B cell (primary cell): ENCODE data around the gene CRISPLD2. TPM values are rescaled to one million over a fixed set of nuclear protein-coding genes. Genes with fewer than 3 reads are reported as not detected.

Source experiments
- ATAC-seq: fragments of 200-7000 bp; cut with Tn5 transposase; one replicate; pipeline ENCODE4 v1.10.0; 2021; ENCODE audit warnings: low read depth, mild to moderate bottlenecking, moderate number of reproducible peaks, moderate library complexity
- CTCF ChIA-PET: fragments of 350-600 bp; sonication (Branson Sonifier 250); formaldehyde crosslinking; loops from one replicate; lab custom pipeline; 2021; ENCODE audit warnings: antibody characterized with exemption, inconsistent platforms; lab: Charles Lee
- POLR2A ChIA-PET: fragments of 350-600 bp; sonication (Branson Sonifier 250); formaldehyde crosslinking; loops from one replicate; lab custom pipeline; 2021; ENCODE audit warnings: antibody characterized with exemption; lab: Charles Lee
- DNase-seq: peaks from one replicate; pipeline ENCODE4 v3.0.0; 2013
- H2AFZ ChIP-seq: 2 replicates; pipeline ENCODE4 v1.6.1; 2012; ENCODE audit warnings: mild to moderate bottlenecking, low read depth, low read length; ENCODE audit not compliant: insufficient read depth, poor library complexity, severe bottlenecking
- H3K27ac ChIP-seq, 2 donors: 1 replicate in 1 of 2; 2 replicates in 1 of 2; pipeline ENCODE4 v1.5.1; 2012 to 2013; ENCODE audit warnings: low read length in 2 of 2, mild to moderate bottlenecking in 2 of 2, moderate library complexity in 1 of 2
- H3K27me3 ChIP-seq, 4 experiments: fragments of 200-600 bp in 1 of 4; sonication (generic) in 1 of 4; replicated peaks in 1 of 4; 1 replicate in 2 of 4; 2 replicates in 2 of 4; pipeline versions ENCODE4 v1.6.1 to v1.7.0; 2013 to 2016; ENCODE audit warnings: low read length in 3 of 4, mild to moderate bottlenecking in 2 of 4, mixed read lengths in 1 of 4, moderate library complexity in 1 of 4; ENCODE audit not compliant: insufficient read depth in 4 of 4, control insufficient read depth in 3 of 4; ENCODE audit errors: control extremely low read depth in 1 of 4
- H3K36me3 ChIP-seq, 2 experiments: replicated peaks in 1 of 2; 1 replicate in 1 of 2; 2 replicates in 1 of 2; pipeline versions ENCODE4 v1.6.1 to v1.7.1; 2013; ENCODE audit warnings: low read length in 1 of 2; ENCODE audit not compliant: insufficient read depth in 2 of 2, control insufficient read depth in 1 of 2; ENCODE audit errors: control extremely low read depth in 1 of 2, extremely low read depth in 1 of 2
- H3K4me1 ChIP-seq, 2 donors: fragments of 200-600 bp in 1 of 2; sonication (generic) in 1 of 2; 1 replicate in 1 of 2; 2 replicates in 1 of 2; pipeline versions ENCODE4 v1.5.1 to v1.6.1; 2013 to 2017; ENCODE audit warnings: low read length in 2 of 2; ENCODE audit not compliant: control insufficient read depth in 2 of 2, insufficient read depth in 2 of 2
- H3K4me2 ChIP-seq: replicated peaks from 2 replicates; pipeline ENCODE3; 2012; ENCODE audit warnings: mild to moderate bottlenecking, low read depth, low read length; ENCODE audit not compliant: poor library complexity, severe bottlenecking
- H3K4me3 ChIP-seq, 5 experiments: fragments of 200-600 bp in 1 of 5; sonication (generic) in 1 of 5; 1 replicate in 3 of 5; 2 replicates in 2 of 5; pipeline versions ENCODE4 v1.5.1 to v1.7.0; 2011 to 2016; ENCODE audit warnings: low read length in 4 of 5, mild to moderate bottlenecking in 4 of 5, low read depth in 2 of 5, control low read depth in 1 of 5, moderate library complexity in 1 of 5; ENCODE audit not compliant: insufficient read depth in 1 of 5; ENCODE audit errors: control extremely low read depth in 1 of 5, extremely low read depth in 1 of 5
- H3K79me2 ChIP-seq: fragments of 200-600 bp; sonication (generic); one replicate; pipeline ENCODE4 v1.6.0; 2016; ENCODE audit warnings: low read length; ENCODE audit not compliant: control insufficient read depth, insufficient read depth
- H3K9ac ChIP-seq: fragments of 200-600 bp; sonication (generic); 2 replicates; pipeline ENCODE4 v1.6.1; 2017; ENCODE audit warnings: mild to moderate bottlenecking, low read length, moderate library complexity
- H3K9me3 ChIP-seq, 3 donors: one replicate each; pipeline versions ENCODE4 v1.6.1 to v1.7.1; 2013; ENCODE audit warnings: low read length in 2 of 3; ENCODE audit not compliant: control insufficient read depth in 2 of 3, insufficient read depth in 1 of 3; ENCODE audit errors: control extremely low read depth in 1 of 3
- H4K20me1 ChIP-seq: 2 replicates; pipeline ENCODE4 v1.6.0; 2012; ENCODE audit warnings: mild to moderate bottlenecking, low read length; ENCODE audit not compliant: insufficient read depth, control insufficient read depth, poor library complexity, severe bottlenecking
- H3K27ac Mint-ChIP-seq: one replicate; pipeline ENCODE4 v1.8.0; 2021; ENCODE audit warnings: mixed read lengths
- H3K27me3 Mint-ChIP-seq: one replicate; pipeline ENCODE4 v1.8.0; 2021; ENCODE audit warnings: mixed read lengths
- H3K4me1 Mint-ChIP-seq: one replicate; pipeline ENCODE4 v1.8.0; 2021; ENCODE audit warnings: mixed read lengths
- H3K4me3 Mint-ChIP-seq: one replicate; pipeline ENCODE4 v1.8.0; 2021; ENCODE audit warnings: mixed read lengths
- H3K9me3 Mint-ChIP-seq: one replicate; pipeline ENCODE4 v1.8.0; 2022; ENCODE audit warnings: mixed read lengths; ENCODE audit not compliant: insufficient read depth
- CTCF ChIP-seq: fragments of 200-600 bp; IDR thresholded peaks from one replicate; pipeline ENCODE4 v1.8.0; 2022; ENCODE audit warnings: antibody characterized with exemption, mild to moderate bottlenecking
- EZH2 ChIP-seq: IDR thresholded peaks from 2 replicates; pipeline ENCODE4 v1.6.1; 2012; ENCODE audit warnings: borderline replicate concordance, low read depth, mild to moderate bottlenecking, moderate library complexity, low read length; ENCODE audit not compliant: insufficient read depth, poor library complexity, severe bottlenecking
- WGBS: methylation state at CpG from one replicate; pipeline ENCODE4 v1.1.5; 2013; ENCODE audit warnings: missing lambda C conversion rate; ENCODE audit not compliant: insufficient coverage; 5-methylcytosine and 5-hydroxymethylcytosine counted together
- intact Hi-C: fragments of 100-400 bp; cut with micrococcal nuclease; formaldehyde crosslinking; loops from one replicate; pipeline ENCODE4 v1.10.0; 2022
- polyA plus RNA-seq: library from polyadenylated mRNA; depleted of rRNA; stranded (reverse); fragments of >200 nt; gene quantifications from 2 replicates; pipeline ENCODE4 v1.2.3, GENCODE V29; 2012
- total RNA-seq, 2 donors: library from RNA; stranded (reverse); fragments of 120-200 nt in 1 of 2; gene quantifications; 1 replicate in 1 of 2; 2 replicates in 1 of 2; pipeline versions ENCODE4 v1.2.3 to v1.2.4, GENCODE V29; 2013 to 2022

The CRISPLD2 gene
- total and polyA plus RNA-seq, 2 donors (not counting 1 experiment from before 2014, with no cell fraction given): 0.25 to 0.37 TPM

- intact Hi-C loops: no loop called here
- ChIA-PET CTCF (no interaction called here), POLR2A (no interaction called here)
- no peak overlapping the region for H3K4me3 Mint-ChIP-seq
- Histone ChIP-seq H3K36me3 (peaks cover 7 to 79% of the 10 kb centered on the region in 2 experiments), H3K4me1 (no peaks in the 10 kb centered on the region), H4K20me1 (peaks cover 19% of the 10 kb centered on the region), H3K9me3 (no peaks in the 10 kb centered on the region), H3K4me2 (no peak overlapping the region), H3K4me3 (peak overlapping the region in 1 of 5 experiments; percentile 73), H3K27me3 (no peaks in the 10 kb centered on the region), H2AFZ (no peak overlapping the region), H3K27ac (no peak overlapping the region), H3K79me2 (peaks cover 3% of the 10 kb centered on the region), H3K9ac (no peak overlapping the region)
- H3K9me3 Mint-ChIP-seq: no peaks in the 10 kb centered on the region
- no peaks in the 10 kb centered on the region for H3K27me3 Mint-ChIP-seq
- no peak overlapping the region for H3K27ac Mint-ChIP-seq
- ATAC-seq (no peak), DNase-seq (no peak)
- no peak for TF ChIP-seq EZH2
- no peak for TF ChIP-seq CTCF
- H3K4me1 Mint-ChIP-seq: no peaks in the 10 kb centered on the region
- 63% methylated on average over 3 of the region's 4 CpGs for WGBS
Measured at GRCh38 chr16:84774810-84775209, 45.0 kb upstream of the CRISPLD2 start.

DNA sequence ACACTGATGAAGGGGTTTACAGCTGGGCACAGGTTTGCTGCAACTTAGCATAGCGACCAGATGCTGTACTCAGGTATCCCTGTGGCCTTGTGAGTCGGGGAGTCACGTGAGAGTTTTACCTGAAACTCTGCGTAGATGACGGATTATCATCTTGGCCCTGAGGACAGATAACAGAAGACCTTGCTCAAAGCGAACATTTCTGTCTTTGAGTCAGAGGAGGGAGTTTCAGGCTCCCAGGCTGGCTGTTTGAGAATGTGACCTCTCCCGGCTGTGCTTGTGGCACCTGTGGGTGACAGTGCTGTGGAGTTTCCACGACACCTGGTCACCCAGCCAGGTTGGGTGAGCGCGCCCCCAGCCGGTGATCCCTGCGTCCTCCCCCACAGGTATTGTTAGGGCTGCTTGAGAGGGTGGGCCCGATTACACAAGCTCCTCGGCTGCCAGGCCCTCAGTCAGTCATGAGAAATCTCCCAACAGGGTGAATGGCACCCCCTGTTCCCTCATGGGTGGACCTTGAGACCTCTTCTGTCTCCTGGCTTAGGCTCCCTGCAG lies 44.4 kb upstream of the CRISPLD2 start:
- POLR2A ChIA-PET: no interaction called here
- Histone ChIP-seq H3K4me3 (peak overlapping the region in 1 of 5 experiments; percentile 73), H3K36me3 (peaks cover 6 to 79% of the 10 kb centered on the region in 2 experiments), H3K9ac (no peak overlapping the region), H3K4me2 (no peak overlapping the region), H2AFZ (no peak overlapping the region), H4K20me1 (peaks cover 19% of the 10 kb centered on the region), H3K27me3 (no peaks in the 10 kb centered on the region), H3K9me3 (no peaks in the 10 kb centered on the region), H3K79me2 (no peaks in the 10 kb centered on the region), H3K27ac (no peak overlapping the region), H3K4me1 (no peaks in the 10 kb centered on the region)
- DNase-seq (no peak), ATAC-seq (no peak)
- 94% methylated on average over 13 of the region's 14 CpGs for WGBS
- Mint-ChIP-seq H3K27me3 (no peaks in the 10 kb centered on the region), H3K4me3 (no peak overlapping the region), H3K27ac (no peak overlapping the region), H3K4me1 (no peaks in the 10 kb centered on the region), H3K9me3 (no peaks in the 10 kb centered on the region)
- CTCF ChIA-PET: no interaction called here
- TF ChIP-seq EZH2: no peak
- no peak for TF ChIP-seq CTCF
- intact Hi-C loops: no loop called here
